ENCODE measurements around the gene NIM1K.

The NIM1K gene

GRCh38 chr5:43268188-43268820 lies 76.3 kb downstream of the NIM1K start:
- no peaks in the 10 kb centered on the region for H3K36me3 ChIP-seq (ENCODE audit: control insufficient read depth, insufficient read depth, low read length)
- H3K27me3 ChIP-seq (ENCODE audit: control insufficient read depth, insufficient read depth, low read length): no peaks in the 10 kb centered on the region
- no peak overlapping the region for H3K9ac ChIP-seq (ENCODE audit: low read length)
- H3K9me3 ChIP-seq (ENCODE audit: control insufficient read depth, low read length): no peaks in the 10 kb centered on the region
- no peaks in the 10 kb centered on the region for H3K4me1 ChIP-seq (ENCODE audit: control insufficient read depth, insufficient read depth, low read length)
- H3K4me3 ChIP-seq (ENCODE audit: low read length): no peak overlapping the region

- no peak overlapping the region for H3K4me3 ChIP-seq (ENCODE audit: low read length)
- no peaks in the 10 kb centered on the region for H3K9me3 ChIP-seq (ENCODE audit: control insufficient read depth, low read length)
- H3K4me1 ChIP-seq (ENCODE audit: control insufficient read depth, insufficient read depth, low read length): peaks cover 5% of the 10 kb centered on the region
- no peaks in the 10 kb centered on the region for H3K36me3 ChIP-seq (ENCODE audit: control insufficient read depth, insufficient read depth, low read length)
- H3K9ac ChIP-seq (ENCODE audit: low read length): no peak overlapping the region
- H3K27me3 ChIP-seq (ENCODE audit: control insufficient read depth, insufficient read depth, low read length): no peaks in the 10 kb centered on the region
Observed at GRCh38 chr5:43270645-43271044, 78.6 kb downstream of the NIM1K start.

- no peaks in the 10 kb centered on the region for H3K36me3 ChIP-seq (ENCODE audit: control insufficient read depth, insufficient read depth, low read length)
- peaks cover 5% of the 10 kb centered on the region for H3K4me1 ChIP-seq (ENCODE audit: control insufficient read depth, insufficient read depth, low read length)
- H3K27me3 ChIP-seq (ENCODE audit: control insufficient read depth, insufficient read depth, low read length): no peaks in the 10 kb centered on the region
- no peak overlapping the region for H3K9ac ChIP-seq (ENCODE audit: low read length)
- H3K4me3 ChIP-seq (ENCODE audit: low read length): no peak overlapping the region
- H3K9me3 ChIP-seq (ENCODE audit: control insufficient read depth, low read length): no peaks in the 10 kb centered on the region
Observed at GRCh38 chr5:43273552-43273951, 81.5 kb downstream of the NIM1K start.

DNA sequence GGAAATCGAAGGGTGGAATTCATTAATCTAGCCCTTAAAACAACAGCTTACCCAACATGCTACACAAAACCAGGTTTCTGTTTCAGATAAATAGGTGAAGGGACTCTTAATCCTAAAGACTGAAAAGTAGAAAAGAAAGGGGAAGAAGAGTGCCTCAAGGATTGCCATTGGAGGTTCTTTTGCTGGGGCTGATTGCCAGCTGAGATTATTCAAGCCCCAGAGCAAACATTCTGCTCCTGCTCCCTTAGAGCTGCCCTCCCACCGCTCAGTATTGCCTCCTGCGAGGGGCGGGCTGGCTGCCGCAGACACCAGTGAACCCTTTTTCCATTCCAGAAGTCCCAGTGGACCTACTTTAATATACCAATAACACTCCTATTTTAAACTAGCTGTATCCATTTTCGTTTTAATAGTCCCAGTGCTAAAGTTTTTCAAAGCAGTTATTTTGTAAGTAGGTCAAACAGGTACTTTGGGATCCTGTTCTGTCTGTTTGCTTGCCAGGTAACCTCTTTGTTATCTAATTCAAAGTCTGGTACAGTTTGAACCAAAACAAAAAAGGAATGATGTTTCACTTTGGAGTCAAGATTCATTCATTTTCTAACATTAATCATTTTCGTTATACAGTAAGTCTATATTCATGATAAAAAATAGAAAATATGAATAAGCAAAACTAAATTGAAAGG lies 82.5 kb downstream of the NIM1K start:
- Histone ChIP-seq H3K9me3 (ENCODE audit: control insufficient read depth, low read length) (no peaks in the 10 kb centered on the region), H3K9ac (ENCODE audit: low read length) (no peak overlapping the region), H3K36me3 (ENCODE audit: control insufficient read depth, insufficient read depth, low read length) (no peaks in the 10 kb centered on the region), H3K27me3 (ENCODE audit: control insufficient read depth, insufficient read depth, low read length) (no peaks in the 10 kb centered on the region), H3K4me3 (ENCODE audit: low read length) (no peak overlapping the region), H3K4me1 (ENCODE audit: control insufficient read depth, insufficient read depth, low read length) (peaks cover 5% of the 10 kb centered on the region)

GRCh38 chr5:43275391-43275790 lies 83.4 kb downstream of the NIM1K start:
- Histone ChIP-seq H3K4me3 (ENCODE audit: low read length) (no peak overlapping the region), H3K4me1 (ENCODE audit: control insufficient read depth, insufficient read depth, low read length) (peaks cover 5% of the 10 kb centered on the region), H3K9me3 (ENCODE audit: control insufficient read depth, low read length) (no peaks in the 10 kb centered on the region), H3K9ac (ENCODE audit: low read length) (no peak overlapping the region), H3K27me3 (ENCODE audit: control insufficient read depth, insufficient read depth, low read length) (no peaks in the 10 kb centered on the region), H3K36me3 (ENCODE audit: control insufficient read depth, insufficient read depth, low read length) (no peaks in the 10 kb centered on the region)

- Histone ChIP-seq H3K4me3 (ENCODE audit: low read length) (no peak overlapping the region), H3K27me3 (ENCODE audit: control insufficient read depth, insufficient read depth, low read length) (no peaks in the 10 kb centered on the region), H3K4me1 (ENCODE audit: control insufficient read depth, insufficient read depth, low read length) (no peaks in the 10 kb centered on the region), H3K36me3 (ENCODE audit: control insufficient read depth, insufficient read depth, low read length) (no peaks in the 10 kb centered on the region), H3K9ac (ENCODE audit: low read length) (no peak overlapping the region), H3K9me3 (ENCODE audit: control insufficient read depth, low read length) (no peaks in the 10 kb centered on the region)
Observed at GRCh38 chr5:43279548-43280274, 87.7 kb downstream of the NIM1K start.

DNA sequence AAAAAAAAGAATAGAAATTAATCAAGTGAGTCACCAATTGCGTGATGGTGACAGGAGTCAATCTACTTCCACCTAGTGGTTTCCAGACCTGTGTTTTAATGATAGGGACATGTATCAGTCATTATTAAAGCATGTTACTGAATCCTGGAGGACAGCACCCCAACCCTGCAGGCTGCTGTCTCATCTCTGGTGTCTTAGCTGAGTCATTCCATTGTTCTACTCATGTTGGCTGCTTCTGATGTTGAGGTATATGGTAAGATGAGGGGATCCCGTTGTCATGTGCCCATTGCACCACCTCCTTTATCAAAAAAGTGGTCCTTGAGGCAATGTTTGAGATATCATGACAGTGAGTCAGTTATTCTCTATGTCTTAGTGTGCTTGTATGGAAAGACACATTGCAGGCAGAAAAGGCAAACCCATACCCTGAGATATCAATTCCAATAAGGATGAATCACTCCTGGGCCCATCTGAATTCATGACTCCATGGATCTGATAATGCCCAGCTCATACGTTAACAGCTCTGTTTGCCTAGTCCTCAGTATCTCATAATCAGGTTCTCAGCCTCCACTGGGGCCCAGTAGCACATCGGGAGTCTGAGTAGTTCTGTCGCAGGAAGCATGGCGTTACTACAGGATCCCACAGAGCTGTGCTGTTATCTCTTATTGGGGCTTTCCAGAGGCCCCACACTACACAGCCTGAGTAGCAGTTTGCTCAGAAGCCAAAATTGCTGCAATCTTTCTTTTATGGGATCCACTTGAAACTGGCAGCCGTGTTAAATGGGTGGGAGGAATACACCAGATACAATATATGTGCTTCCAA lies 90.0 kb downstream of the NIM1K start:
- no peaks in the 10 kb centered on the region for H3K27me3 ChIP-seq (ENCODE audit: control insufficient read depth, insufficient read depth, low read length)
- H3K9ac ChIP-seq (ENCODE audit: low read length): no peak overlapping the region
- H3K9me3 ChIP-seq (ENCODE audit: control insufficient read depth, low read length): no peaks in the 10 kb centered on the region
- no peak overlapping the region for H3K4me3 ChIP-seq (ENCODE audit: low read length)
- H3K4me1 ChIP-seq (ENCODE audit: control insufficient read depth, insufficient read depth, low read length): no peaks in the 10 kb centered on the region
- H3K36me3 ChIP-seq (ENCODE audit: control insufficient read depth, insufficient read depth, low read length): no peaks in the 10 kb centered on the region

- no peaks in the 10 kb centered on the region for H3K4me1 ChIP-seq (ENCODE audit: control insufficient read depth, insufficient read depth, low read length)
- peaks cover 4% of the 10 kb centered on the region for H3K36me3 ChIP-seq (ENCODE audit: control insufficient read depth, insufficient read depth, low read length)
- no peaks in the 10 kb centered on the region for H3K9me3 ChIP-seq (ENCODE audit: control insufficient read depth, low read length)
- no peak overlapping the region for H3K9ac ChIP-seq (ENCODE audit: low read length)
- H3K27me3 ChIP-seq (ENCODE audit: control insufficient read depth, insufficient read depth, low read length): no peaks in the 10 kb centered on the region
- no peak overlapping the region for H3K4me3 ChIP-seq (ENCODE audit: low read length)
Observed at GRCh38 chr5:43286623-43287022, 94.6 kb downstream of the NIM1K start.

DNA sequence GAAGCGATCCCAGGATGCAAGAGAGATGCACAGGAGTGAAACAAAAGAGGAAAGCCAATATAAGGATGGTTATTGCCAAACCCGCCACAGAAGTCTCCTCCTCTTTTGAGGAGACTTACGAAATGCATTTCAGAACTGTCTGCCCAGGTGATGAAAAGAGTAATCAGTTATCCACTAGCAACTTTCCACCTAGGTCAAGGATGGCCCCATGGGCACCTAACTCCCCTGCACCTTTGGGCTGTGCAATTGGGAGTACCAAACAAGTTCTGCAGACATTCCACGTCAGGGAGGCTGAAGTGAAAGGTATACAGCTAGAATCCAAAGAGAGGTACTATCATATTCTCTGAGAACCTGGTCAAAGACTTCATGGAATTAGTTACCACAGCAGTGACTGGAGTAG lies 95.5 kb downstream of the NIM1K start:
- Histone ChIP-seq H3K9ac (ENCODE audit: low read length) (no peak overlapping the region), H3K36me3 (ENCODE audit: control insufficient read depth, insufficient read depth, low read length) (peaks cover 4% of the 10 kb centered on the region), H3K9me3 (ENCODE audit: control insufficient read depth, low read length) (no peaks in the 10 kb centered on the region), H3K4me3 (ENCODE audit: low read length) (no peak overlapping the region), H3K4me1 (ENCODE audit: control insufficient read depth, insufficient read depth, low read length) (no peaks in the 10 kb centered on the region), H3K27me3 (ENCODE audit: control insufficient read depth, insufficient read depth, low read length) (no peaks in the 10 kb centered on the region)

DNA sequence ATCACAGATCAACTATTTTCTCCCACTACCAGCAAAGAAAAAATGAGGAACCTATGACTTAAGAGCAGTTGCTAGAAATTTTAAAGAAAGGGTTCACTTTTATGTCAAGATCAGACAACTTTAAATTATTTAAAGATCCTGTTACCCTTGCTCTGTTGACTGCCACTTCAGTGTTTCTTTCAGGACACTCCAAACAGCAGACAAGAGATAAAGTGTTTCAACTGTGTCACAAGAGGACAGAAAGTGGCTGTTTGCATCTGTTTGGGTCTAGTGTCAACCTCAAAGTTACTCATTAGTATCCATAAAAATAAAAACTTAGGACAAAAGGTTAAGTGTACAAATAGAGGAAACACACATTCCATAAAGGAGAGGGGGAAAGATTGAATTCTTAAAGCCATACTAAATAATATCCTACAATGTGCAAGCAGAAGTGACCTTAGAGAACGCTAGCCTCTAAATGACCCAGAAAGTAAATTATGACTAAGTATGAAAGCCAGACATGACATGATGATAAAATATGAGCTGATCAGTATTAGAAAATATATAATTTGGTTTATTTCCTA lies 96.3 kb downstream of the NIM1K start:
- Histone ChIP-seq H3K36me3 (ENCODE audit: control insufficient read depth, insufficient read depth, low read length) (peaks cover 4% of the 10 kb centered on the region), H3K9me3 (ENCODE audit: control insufficient read depth, low read length) (no peaks in the 10 kb centered on the region), H3K27me3 (ENCODE audit: control insufficient read depth, insufficient read depth, low read length) (no peaks in the 10 kb centered on the region)

DNA sequence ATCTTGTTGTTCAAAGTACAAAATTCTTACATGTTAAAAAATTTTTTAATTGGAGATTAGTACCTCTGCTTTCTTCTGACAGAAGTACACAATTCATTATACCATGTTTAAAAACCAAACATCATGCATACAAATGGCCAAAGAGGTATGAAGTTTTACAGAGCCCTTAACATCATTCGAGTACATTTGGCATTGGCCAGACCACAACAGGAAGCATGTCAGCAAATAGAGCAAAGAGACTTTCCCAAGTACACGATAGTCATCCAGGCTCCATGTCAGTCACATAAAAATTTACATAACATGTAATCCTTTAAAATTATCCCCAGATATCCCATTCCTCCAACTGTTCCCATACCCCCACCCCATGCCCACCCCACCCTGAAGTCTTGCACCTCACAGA lies 98.7 kb downstream of the NIM1K start:
- Histone ChIP-seq H3K9me3 (ENCODE audit: control insufficient read depth, low read length) (no peaks in the 10 kb centered on the region), H3K27me3 (ENCODE audit: control insufficient read depth, insufficient read depth, low read length) (no peaks in the 10 kb centered on the region), H3K4me1 (ENCODE audit: control insufficient read depth, insufficient read depth, low read length) (no peaks in the 10 kb centered on the region), H3K4me3 (ENCODE audit: low read length) (no peak overlapping the region), H3K36me3 (ENCODE audit: control insufficient read depth, insufficient read depth, low read length) (peaks cover 4% of the 10 kb centered on the region), H3K9ac (ENCODE audit: low read length) (no peak overlapping the region)

More for the DNA sequence above, 96.3 kb downstream of the NIM1K start:
- H3K9ac ChIP-seq (ENCODE audit: low read length): no peak overlapping the region
- H3K4me1 ChIP-seq (ENCODE audit: control insufficient read depth, insufficient read depth, low read length): no peaks in the 10 kb centered on the region
- no peak overlapping the region for H3K4me3 ChIP-seq (ENCODE audit: low read length)
